ENCODE measurements around the gene FADS6. TPM values are rescaled to one million over a fixed set of nuclear protein-coding genes. Genes with fewer than 3 reads are reported as not detected.
A peak's percentile ranks its signal among the peaks of the same experiment; 100 is the strongest.

FADS6 gene
- polyA plus RNA-seq, 1 donor (not counting 4 experiments of a cell fraction or from before 2014, with no cell fraction given), result 0.07 TPM

- Histone ChIP-seq H4K20me1 (ENCODE audit: control insufficient read depth, extremely low read depth, insufficient read depth, low read length) (peaks cover 5% of the 10 kb centered on the region), H3K36me3 (ENCODE audit: control insufficient read depth in 2 of 2, extremely low read depth in 1 of 2, insufficient read depth in 2 of 2, low read length in 2 of 2) (no peaks in the 10 kb centered on the region), H3K27me3 (ENCODE audit: control insufficient read depth, extremely low read depth, insufficient read depth, low read length) (peaks cover 68% of the 10 kb centered on the region), H3K4me3 (ENCODE audit: control insufficient read depth in 2 of 3, extremely low read depth in 1 of 3, insufficient read depth in 2 of 3, low read depth in 1 of 3, low read length in 3 of 3) (no peak within 1 kb of the TSS), H3K4me1 (ENCODE audit: control insufficient read depth, extremely low read depth, insufficient read depth, low read length) (peaks cover 5% of the 10 kb centered on the region), H3K4me2 (ENCODE audit: control insufficient read depth, extremely low read depth, insufficient read depth, low read depth, low read length) (no peak within 1 kb of the TSS), H3K9ac (ENCODE audit: control insufficient read depth, extremely low read depth, insufficient read depth, low read length) (no peak within 1 kb of the TSS), H3K27ac (ENCODE audit: control insufficient read depth, insufficient read depth, low read length) (no peak within 1 kb of the TSS), H3K9me1 (ENCODE audit: control insufficient read depth, extremely low read depth, insufficient read depth, low read length) (no peaks in the 10 kb centered on the region), H2AFZ (ENCODE audit: control insufficient read depth, low read length) (no peak within 1 kb of the TSS), H3K79me2 (ENCODE audit: control insufficient read depth, insufficient read depth, low read length) (no peaks in the 10 kb centered on the region), H3K9me3 (ENCODE audit: control insufficient read depth, low read depth, low read length) (no peaks in the 10 kb centered on the region)
- FAIRE-seq, result no peak
- dilution Hi-C loops (cut with MboI; ENCODE audit: extremely low pct_ligation_motif_present, low sequenced_read_pairs), result no loop called here
- TF ChIP-seq CTCF (optimal IDR thresholded peaks at IDR 0.05 in 1 of 3, IDR thresholded peaks at IDR 0.05 in 1 of 3, conservative IDR thresholded peaks at IDR 0.05 in 1 of 3; ENCODE audit: extremely low read depth in 1 of 3, insufficient read depth in 2 of 3, low read length in 3 of 3) (peak in 1 of 3 experiments; percentile 37), EZH2 (IDR thresholded peaks at IDR 0.05; ENCODE audit: low read length) (no peak)
- no peak for DNase-seq (ENCODE audit: low read depth, low spot score)
These were observed 33.8 kb downstream of the FADS6 start, which contains the start of gene GRIN2C for GRCh38 chr17:74859459-74860228. Gene GRIN2C, minus strand, starts transcription at chr17:74859885. Its CDS starts 4,793 bp downstream, at chr17:74855092.

- dilution Hi-C loops (cut with MboI; ENCODE audit: extremely low pct_ligation_motif_present, low sequenced_read_pairs), result no loop called here
- TF ChIP-seq CTCF (optimal IDR thresholded peaks at IDR 0.05 in 1 of 3, IDR thresholded peaks at IDR 0.05 in 1 of 3, conservative IDR thresholded peaks at IDR 0.05 in 1 of 3; ENCODE audit: extremely low read depth in 1 of 3, insufficient read depth in 2 of 3, low read length in 3 of 3) (no peak), EZH2 (IDR thresholded peaks at IDR 0.05; ENCODE audit: low read length) (peak; percentile 74)
- H3K4me2 ChIP-seq (ENCODE audit: control insufficient read depth, extremely low read depth, insufficient read depth, low read depth, low read length), result no peak overlapping the region
- no peak overlapping the region for H3K27ac ChIP-seq (ENCODE audit: control insufficient read depth, insufficient read depth, low read length)
- no peak overlapping the region for H3K4me3 ChIP-seq (ENCODE audit: control insufficient read depth in 2 of 3, extremely low read depth in 1 of 3, insufficient read depth in 2 of 3, low read depth in 1 of 3, low read length in 3 of 3)
- no peaks in the 10 kb centered on the region for H3K9me1 ChIP-seq (ENCODE audit: control insufficient read depth, extremely low read depth, insufficient read depth, low read length)
- DNase-seq (ENCODE audit: low read depth, low spot score) (no peak), FAIRE-seq (no peak)
- H3K9me3 ChIP-seq (ENCODE audit: control insufficient read depth, low read depth, low read length), result no peaks in the 10 kb centered on the region
- no peak overlapping the region for H2AFZ ChIP-seq (ENCODE audit: control insufficient read depth, low read length)
- H3K27me3 ChIP-seq (ENCODE audit: control insufficient read depth, extremely low read depth, insufficient read depth, low read length), result peaks cover 75% of the 10 kb centered on the region
- no peaks in the 10 kb centered on the region for H3K36me3 ChIP-seq (ENCODE audit: control insufficient read depth in 2 of 2, extremely low read depth in 1 of 2, insufficient read depth in 2 of 2, low read length in 2 of 2)
- no peak overlapping the region for H3K9ac ChIP-seq (ENCODE audit: control insufficient read depth, extremely low read depth, insufficient read depth, low read length)
- H3K4me1 ChIP-seq (ENCODE audit: control insufficient read depth, extremely low read depth, insufficient read depth, low read length), result peaks cover 5% of the 10 kb centered on the region
- peaks cover 5% of the 10 kb centered on the region for H4K20me1 ChIP-seq (ENCODE audit: control insufficient read depth, extremely low read depth, insufficient read depth, low read length)
- no peaks in the 10 kb centered on the region for H3K79me2 ChIP-seq (ENCODE audit: control insufficient read depth, insufficient read depth, low read length)
These were observed 34.6 kb downstream of the FADS6 start for GRCh38 chr17:74858672-74859458.

Data from keratinocyte (primary cell).